RCC 7860 (cell line): ENCODE measurements around the gene KCNQ1OT1.
A peak's percentile ranks its signal among the peaks of the same experiment; 100 is the strongest.

Experiments
- DNase-seq: peaks from one replicate; pipeline ENCODE4 v3.0.0-alpha.2; 2015; ENCODE audit warnings: low spot score
- FAIRE-seq: peaks from 2 replicates; lab custom pipeline; 2012; peaks lifted over from hg19 to GRCh38; lab: Jason Lieb, UNC

Gene KCNQ1OT1

DNA sequence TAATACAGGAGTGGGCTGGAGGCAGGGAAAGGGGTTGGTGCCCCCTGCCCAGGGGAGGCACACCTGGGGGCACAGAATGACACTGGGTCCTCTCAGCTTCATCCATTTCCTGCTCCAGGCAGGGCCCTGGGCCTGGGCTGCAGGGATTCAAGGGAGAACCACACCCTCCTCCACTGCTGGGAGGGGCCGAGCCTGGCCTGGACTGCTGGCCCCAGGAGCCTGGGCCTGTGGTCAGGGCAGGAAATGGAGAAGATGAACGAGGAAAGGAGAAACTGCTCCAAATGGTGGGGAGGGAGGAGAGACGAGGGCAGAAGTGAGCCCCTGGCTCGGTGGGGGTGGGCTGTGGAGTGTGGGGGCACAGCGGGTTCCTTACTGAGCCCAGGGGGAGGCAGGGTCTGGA, 38.1 kb upstream of the KCNQ1OT1 start:
- FAIRE-seq = no peak

DNA sequence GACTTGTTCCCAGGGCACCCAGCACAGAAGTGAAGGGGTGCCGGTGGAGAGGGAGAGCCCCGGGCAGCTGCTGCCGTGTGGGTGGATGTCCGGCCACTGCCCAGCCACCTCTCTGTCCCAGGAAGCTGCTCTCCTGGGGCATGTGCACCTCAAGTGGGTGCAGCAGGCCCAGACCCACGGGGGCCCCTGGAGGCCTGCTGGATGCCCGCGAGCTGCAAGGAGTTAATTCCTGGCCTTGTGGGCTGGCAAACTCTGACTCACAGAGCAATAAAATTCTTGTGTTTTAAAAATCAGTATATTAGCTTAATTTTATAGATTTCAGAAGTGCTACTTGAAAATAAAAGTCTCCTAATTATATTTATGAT, 37.4 kb upstream of the KCNQ1OT1 start:
- no peak for DNase-seq
- no peak for FAIRE-seq

More for the DNA sequence above, 38.1 kb upstream of the KCNQ1OT1 start:
- DNase-seq = peak; percentile 14

DNA sequence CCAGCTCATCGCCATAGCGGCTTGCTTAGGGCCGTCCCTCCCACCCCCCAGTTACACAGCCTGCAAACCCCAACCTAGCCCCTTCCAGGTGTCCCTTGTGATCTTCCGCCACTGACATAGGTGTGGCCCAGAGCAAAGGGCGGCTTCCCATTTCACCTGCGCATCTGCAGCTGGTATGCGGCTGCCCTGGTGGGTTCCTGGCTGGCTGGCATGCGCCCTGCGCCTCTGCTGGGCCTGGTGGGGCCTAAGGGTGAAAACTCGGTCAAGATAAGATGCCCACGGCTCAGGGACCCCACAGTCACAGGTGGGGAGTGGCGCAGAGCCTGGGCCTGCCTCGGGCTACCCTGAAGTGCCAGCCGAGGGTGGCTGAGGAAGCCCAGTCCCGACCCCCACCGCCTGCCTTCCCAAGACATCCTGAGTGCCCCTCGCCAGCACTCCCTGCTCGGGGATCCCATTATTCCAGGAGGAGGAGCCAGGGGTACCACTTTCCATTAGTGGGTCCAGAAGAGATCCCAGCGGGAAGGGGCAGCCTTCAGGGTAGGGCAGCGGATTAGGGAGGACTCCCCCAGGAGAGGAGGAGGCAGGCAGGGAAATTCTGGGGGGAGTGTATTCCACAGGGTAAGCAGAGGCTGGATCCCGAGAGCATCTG, 36.9 kb upstream of the KCNQ1OT1 start:
- DNase-seq (no peak), FAIRE-seq (no peak)

DNA sequence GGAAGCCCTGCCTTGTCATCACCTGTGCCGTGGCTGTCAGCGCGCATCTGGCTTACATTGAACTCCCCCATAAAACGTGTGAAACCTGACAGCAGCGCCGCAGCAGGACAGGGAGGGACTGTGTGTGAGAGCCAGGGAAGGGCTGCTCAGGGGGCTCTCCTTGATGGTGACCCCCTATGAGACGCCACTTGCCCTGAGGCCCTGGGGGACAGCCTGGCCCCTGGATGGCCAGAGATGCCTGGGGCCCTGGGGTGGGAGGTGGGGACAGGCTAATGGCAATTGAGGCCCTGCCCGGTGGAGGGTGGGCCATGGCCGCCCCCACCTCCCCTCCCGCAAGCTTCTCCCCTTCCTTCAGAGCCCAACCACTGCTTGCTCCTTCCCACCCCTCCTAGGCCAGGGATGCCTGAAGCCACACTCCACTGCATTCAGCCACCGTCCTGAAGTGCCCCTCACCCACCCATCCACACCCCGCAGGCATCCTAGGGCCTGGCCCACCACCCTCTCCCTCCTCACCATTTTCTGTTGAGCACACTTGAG, 35.3 kb upstream of the KCNQ1OT1 start:
- FAIRE-seq (no peak), DNase-seq (no peak)

DNA sequence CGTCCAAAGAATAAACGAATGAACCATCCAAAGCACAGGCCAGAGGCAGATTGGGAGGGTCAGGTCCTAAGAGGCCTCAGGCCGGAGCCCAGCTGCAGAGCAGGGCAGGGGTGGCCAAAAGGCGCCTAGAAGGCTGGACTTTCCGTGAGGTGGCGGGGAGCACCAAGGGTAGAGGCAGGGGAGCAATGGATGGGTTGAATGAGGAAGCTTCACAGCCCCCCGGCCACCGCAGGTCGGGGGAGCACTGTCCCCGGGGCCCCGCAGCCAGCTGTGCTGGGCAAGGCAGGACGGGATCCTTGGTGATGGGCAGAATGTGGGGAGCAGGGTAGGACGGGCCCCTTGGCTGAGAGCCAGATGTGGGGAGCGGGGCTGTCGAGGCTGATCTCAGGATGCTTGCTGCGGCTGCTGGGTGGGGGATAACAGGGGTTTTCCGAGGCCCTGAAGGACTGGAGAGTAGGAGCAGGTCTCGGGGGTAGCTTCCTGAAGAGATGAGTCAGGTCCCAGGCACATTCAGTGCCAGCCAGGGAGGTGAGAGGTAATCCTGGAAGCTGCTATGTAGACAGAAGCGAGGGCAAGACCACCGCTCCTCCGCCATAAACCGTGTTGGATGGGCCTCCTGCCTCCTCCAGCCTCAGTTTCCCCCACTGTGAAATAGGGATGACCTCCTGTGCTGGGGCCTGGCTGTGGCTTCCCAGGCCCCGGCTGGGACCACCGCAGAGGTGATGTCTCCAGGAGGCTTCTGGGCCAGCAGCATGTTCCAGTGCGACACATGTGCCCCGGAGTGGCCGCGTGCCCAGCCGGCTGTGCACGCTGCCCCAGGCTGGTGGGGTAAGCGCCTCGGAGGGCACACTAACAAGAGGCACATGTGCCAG, 34.6 kb upstream of the KCNQ1OT1 start:
- FAIRE-seq (no peak), DNase-seq (peak; percentile 11)

DNA sequence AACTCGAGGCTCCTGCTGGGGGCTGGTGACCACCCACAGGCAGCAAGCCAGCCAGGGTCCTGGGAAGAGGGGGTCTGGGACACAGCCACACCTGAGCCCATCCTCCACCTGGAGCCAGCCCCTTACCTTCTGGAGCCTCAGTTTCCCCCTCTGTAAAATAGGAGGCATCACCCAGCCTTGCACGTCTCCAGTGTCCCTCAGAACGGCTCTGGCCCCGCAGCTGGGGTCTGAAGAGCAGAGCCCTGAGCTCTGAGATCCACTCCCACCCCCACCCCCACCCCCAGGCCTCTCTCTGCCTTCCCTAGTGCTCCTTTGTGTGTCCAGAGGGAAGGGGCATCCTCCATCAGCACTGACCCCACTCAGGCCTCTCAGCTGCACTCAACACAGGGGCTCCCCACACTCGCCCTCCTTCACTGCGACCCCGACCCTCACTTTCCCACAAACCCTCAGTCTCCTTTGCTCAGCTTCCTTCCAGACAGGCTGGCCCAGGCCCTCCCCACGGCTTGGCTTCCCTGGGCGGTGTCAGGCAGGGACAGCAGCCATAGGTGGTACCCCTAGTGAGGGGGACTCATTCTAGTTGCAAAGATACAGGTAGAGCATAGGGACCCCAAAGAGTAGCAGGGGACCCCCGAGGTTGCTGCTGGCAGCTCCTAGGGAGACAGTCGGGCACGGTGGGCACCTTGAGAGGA, 33.3 kb upstream of the KCNQ1OT1 start:
- DNase-seq (no peak), FAIRE-seq (no peak)

DNA sequence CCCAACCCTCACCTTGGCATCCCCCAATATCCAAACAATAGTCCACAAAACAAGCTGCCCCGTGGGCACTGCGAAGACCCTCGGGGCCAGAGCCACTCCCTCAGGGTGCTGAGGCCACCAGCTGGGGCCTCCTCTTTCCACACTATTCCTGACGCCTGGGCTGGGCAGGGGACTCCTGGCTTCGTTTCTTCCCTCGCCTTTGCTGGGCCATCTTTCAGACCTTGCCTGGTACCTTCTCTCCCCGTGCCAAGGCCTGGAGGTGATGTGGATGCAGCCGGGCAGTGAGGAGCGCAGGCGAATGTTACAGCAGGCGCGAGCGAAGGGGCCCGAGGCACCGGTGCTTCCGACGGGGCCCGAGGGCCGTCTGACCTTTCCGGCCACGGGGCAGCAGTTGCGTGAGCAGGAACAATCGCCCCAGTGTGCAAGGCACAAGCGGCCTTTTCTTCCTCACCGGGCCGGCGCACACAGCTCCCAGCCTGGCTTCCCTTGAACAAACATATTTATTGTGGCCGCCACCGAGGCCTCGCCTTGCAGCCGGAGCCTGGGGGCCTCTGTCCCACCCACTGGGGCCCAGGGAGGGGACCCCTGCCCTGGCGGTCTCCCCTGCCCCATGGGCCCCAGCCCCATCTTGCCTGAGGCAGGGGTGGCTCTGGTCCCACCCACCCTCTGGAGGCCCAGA, 32.6 kb upstream of the KCNQ1OT1 start:
- FAIRE-seq (no peak), DNase-seq (no peak)

DNA sequence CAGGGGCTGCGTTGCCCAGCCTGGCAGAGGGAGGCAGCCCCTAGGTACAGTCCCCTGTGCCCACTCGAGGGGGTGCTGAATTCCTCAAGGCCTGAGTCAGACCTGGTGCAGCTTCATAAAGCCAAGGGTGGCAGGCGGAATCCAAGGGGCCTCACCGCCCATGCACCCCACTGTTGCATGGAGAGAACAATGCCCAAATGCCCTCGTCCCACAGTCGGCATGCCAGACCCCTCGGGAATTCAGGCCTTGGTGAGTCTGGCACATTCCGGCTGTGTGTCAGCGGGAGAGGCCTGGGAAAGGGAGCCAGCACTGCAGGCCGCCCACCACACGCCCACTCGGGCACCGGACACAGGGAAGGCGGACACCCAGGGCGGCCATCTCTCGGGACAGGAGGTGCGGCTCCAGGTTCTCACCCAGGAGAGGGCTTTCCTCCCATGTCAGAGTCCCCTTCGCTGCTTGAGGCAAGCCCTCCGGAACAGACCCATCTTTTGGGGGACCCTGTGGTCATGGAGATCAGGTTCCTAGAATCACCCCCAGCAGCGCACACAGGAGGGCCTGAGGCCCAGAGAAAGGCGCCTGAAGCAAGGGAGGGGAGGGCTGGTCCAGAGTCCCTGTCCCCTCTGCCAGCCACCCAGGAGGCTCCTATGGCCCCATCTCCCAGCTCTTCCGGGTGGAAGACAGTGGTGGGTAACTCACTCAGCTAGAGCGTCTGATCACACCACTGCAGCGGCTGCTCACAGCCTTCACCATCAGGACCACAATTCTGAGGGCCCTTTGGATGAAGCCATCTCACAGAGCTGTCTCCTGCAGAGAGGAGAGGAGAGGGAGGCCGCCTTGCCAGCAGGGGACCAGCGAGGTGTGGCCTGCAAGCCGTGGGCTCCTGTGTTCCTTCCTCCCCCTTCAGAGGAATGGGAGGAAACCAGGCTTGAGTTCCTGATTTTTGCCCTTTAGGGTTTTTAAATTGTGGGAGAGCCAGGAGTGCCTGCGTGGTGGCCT, 31.6 kb upstream of the KCNQ1OT1 start:
- DNase-seq = no peak

DNA sequence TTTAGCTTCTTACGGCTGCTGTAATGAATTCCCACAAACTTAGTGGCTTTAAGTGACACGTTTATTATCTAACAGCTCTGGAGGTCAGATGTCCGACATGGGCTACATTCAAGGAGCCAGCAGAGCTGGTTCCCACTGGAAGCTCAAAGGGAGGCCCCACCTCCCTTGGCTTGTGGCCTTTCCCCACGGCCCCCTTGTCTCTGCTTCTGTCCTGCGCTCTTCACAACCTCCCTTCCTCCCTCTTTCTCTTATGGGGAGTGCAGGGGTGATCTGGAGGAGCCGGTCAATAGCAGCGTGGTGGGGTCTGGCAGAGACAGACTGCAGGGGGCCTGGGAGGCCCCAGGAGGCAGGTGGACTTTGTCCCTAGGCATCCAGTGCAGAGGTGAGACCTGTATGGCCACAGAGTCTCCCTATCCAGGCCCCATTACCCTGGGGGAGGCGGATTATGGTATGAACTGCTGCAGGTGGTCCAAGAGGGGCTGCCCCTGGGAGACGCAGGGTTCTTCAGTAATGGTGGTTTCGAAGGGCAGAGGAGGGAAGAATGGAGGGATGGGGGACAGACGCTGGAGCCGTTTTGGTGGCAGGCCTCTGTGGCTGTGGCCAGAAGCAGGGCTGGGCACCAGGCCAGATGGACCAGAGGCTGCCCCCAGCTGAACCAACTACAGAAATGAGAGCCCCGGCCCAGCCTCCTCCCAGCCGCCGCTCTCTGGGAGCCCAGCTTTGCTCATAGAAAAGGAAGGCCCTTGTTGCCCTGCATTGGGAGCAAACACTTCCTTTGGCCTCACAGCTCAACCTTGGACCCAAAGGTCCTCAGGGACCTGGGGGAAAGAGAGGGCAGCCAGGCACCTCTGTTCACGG, 30.7 kb upstream of the KCNQ1OT1 start:
- DNase-seq (no peak), FAIRE-seq (no peak)

More for the DNA sequence above, 31.6 kb upstream of the KCNQ1OT1 start:
- no peak for FAIRE-seq

DNA sequence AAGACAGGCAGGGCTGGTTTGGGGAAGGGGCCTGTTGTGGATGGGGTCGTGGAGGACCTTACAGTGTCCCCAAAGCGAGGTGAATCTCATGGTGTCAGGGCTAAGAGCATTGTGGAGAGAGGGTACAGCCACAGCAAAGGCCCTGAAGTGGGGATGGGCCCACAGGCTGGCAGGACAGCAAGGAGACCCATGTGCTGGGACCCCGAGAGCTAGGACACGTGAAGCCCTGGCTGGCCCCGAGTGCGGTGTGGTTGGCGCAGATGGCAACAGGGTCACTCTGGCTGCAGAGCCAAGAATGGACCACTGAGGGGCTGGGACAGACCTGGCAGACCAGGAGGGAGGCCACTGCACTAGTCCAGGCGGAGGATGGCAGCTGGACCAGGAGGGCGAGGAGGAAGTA, 30.0 kb upstream of the KCNQ1OT1 start:
- FAIRE-seq (no peak), DNase-seq (no peak)

DNA sequence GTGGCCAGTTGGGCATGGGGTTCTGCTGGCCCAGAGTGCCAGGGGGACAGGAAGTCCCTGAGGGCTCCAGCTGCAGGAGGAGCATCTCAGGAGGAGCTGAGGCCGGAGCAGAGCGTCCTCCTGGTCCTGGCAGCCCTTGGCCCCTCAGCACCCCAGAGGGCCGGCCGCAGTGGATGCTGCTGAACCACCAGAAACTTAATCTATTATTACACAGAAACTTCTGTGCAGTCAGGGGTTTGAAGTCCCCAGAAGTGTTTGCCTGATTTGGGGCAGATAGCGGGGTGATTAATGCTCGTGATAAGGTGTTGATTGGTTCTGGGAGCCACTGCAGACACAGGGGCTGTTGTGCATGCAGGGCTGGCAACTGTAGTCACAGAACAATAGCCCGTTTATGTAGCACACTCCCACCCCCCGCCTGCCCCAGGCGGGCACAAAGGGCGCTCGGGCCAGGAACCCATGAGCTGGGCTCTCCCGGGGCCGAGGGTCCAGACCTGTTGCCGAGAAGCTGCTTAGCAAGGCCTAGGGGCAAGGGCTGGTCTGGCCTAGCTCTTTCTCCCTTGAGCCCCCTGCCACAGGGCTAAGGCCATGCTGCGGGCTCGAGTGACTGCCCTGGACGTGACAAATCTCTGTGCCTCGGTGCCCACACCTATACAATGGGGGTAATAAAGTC, 29.0 kb upstream of the KCNQ1OT1 start:
- FAIRE-seq (no peak), DNase-seq (no peak)

DNA sequence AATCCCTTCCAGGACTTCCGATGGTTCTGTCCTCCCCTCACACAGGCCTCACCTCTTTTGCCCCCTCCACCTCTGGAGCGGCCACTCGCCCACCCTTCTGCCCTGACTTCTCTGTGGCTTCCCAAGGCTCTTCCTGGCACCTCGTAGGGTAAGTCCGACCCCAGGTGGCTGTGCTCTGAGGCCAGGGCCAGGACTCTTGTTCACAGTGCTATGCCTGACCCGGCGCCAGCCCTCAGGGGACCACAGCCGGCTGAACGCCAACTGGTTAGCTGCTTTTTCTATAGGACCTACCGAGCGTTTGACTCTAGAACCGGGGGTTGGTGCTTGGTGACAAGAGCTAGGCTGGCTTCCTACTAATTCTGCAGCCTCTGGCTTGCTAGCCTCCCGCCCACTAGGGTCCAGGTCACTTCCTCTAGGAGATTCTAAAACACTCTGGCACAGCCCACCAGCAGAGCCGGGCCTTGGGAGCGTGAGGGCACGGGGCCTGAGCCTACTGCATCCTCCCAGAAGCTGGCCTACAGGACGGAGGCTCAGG, 28.4 kb upstream of the KCNQ1OT1 start:
- DNase-seq (no peak), FAIRE-seq (no peak)

DNA sequence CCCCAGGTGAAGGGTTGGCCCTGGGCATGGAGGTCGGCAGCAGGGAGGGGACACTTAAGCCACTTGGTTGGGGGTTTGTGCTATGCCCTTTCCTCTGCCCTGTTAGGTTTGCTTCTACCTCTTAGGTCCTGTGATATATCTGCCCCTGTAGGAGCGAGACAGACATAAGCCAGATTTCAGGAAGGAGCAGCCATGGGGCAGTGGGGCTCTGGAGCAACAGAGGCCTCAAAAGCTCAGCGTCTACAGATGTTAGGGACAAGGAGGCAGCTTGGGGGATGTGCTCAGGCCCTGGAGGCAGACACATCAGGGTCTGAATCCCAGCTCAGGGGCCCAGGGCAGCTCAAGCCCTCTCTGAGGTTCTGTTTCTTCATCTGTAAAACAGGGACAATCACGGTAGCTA, 27.2 kb upstream of the KCNQ1OT1 start:
- DNase-seq (no peak), FAIRE-seq (no peak)

DNA sequence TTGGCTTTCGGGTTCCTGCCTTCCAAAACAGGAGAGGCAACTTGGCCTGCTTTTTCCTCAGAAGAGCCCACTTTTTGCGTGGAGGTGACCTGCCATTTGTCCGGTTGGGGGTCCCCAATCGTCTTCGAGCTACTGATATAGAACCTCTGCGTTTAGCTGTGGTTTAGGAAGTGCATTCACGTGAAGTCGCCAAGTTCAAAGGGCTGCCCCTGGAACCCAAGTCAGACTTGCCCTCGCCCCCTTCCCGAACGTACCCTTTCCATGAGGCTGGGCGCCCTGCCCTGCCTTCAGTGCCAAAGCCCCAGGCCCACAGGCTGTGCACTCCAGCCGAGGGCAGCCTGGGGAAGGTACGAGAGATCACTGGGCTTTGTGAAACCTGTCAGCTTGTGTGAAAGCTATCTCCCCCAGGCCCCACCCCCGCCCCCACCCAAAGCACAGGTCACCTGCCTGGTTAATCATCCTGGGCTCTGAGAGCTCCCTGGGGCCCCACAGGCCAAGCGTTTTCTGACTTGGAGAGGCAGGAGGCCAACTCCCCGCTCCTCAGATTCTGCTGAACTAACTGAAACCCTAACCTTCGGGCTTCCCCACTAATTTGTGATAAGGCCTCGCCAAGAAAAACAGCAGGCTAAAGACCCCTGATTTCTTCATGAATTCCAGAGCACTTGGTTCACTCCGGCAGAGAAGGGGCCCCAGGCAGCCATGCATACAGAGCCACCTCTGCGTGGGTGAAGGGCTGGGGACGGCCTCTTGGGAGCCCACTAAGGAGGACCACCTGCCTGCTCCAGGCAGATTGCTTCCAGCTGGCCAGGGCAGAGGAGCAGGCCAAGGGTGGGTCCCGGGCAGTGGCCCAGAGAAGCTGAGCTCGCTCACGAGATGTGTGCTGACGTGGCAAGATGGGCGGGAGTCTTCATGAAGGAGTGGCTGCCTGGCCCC, 25.8 kb upstream of the KCNQ1OT1 start:
- no peak for FAIRE-seq
- no peak for DNase-seq

DNA sequence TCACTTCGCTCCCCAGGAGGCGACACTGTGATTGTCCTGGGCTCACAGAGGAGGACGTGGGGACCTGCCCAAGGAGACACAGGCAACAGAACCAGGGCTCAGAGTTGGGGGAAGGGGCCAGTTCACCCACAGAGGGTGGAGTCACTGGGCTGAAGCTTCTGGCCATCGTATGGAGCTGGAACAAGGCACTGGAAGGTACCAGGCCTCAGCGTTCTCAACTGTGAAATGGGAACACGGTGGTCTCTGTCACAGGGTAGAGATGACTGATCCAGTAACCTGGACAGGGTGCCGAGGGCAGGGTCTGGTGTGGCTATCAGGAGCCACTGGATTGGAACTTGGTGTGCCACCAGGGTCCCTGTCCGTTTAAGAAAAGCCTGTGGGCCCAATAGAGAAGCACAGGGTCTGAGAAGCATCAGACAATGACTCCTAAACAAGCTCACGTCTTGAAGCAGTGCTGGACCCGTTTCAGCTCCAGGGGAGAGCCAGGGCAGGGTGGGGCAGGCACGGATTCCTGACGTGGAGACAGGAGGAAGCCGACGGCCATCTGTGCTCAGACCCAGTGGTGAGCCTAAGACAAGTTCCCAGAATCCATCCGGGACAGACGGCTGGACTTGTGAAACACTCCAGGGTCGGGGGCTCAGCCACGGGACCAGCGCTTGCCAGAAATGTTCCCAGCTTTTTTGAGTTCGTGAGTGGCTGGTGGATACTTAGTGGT, 25.0 kb upstream of the KCNQ1OT1 start:
- FAIRE-seq = no peak
- no peak for DNase-seq

DNA sequence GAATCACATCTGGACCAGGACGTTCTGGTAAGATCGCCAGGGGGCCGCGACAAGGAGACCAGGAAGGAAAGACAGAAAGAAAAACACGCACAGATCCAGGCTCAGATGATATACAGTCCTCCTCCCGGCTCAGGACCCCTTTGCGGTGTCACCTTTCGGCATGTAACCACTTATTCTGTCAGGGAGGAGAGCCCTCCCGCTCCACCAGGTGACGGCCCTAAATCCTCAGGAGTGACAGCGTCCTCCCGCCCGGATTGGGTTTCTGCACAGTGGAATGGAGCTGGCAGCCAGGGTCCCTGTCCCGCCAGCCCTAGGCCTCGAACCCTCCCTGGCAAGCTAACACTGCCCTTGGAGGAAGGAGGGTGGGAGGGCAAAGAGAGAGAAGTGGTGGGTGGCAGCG, 24.3 kb upstream of the KCNQ1OT1 start:
- DNase-seq (no peak), FAIRE-seq (no peak)
